SK-N-SH (cell line): ENCODE measurements around the gene RNASEH1. TPM values are rescaled to one million over a fixed set of nuclear protein-coding genes. Genes with fewer than 3 reads are reported as not detected.

Experiments
- CTCF ChIA-PET: fragments of 300-600, 350-600 bp; formaldehyde crosslinking; extraction: SDS; loops from one replicate; lab custom pipeline; 2021; lab: Yijun Ruan, JAX
- POLR2A ChIA-PET: fragments of 350-600 bp; sonication (Branson Sonifier 250); formaldehyde crosslinking; extraction: SDS; loops from one replicate; lab custom pipeline; 2020; ENCODE audit warnings: antibody characterized with exemption, inconsistent platforms; lab: Yijun Ruan, JAX
- DNase-seq: peaks from one replicate; pipeline ENCODE4 v3.0.0; 2012
- H2AFZ ChIP-seq: fragments of 200-600 bp; sonication (generic); 2 replicates; pipeline ENCODE4 v1.8.1; 2016; ENCODE audit warnings: antibody characterized with exemption, mild to moderate bottlenecking, low read depth
- H3F3A ChIP-seq: fragments of 200-600 bp; sonication (generic); replicated peaks from 2 replicates; pipeline ENCODE3; 2016; ENCODE audit warnings: antibody characterized with exemption, mild to moderate bottlenecking; ENCODE audit not compliant: insufficient read depth
- H3K27ac ChIP-seq, 2 experiments: fragments of 200-500 bp in 1 of 2; fragments of 200-600 bp in 1 of 2; sonication (Bioruptor generic) in 1 of 2; sonication (generic), shearing (Covaris generic) in 1 of 2; 2 replicates each; pipeline versions ENCODE4 v1.5.1 to v1.6.1; 2014 to 2016; ENCODE audit warnings: low read depth in 2 of 2, inconsistent platforms in 1 of 2, low read length in 1 of 2, mild to moderate bottlenecking in 1 of 2, mixed read lengths in 1 of 2
- H3K27me3 ChIP-seq: fragments of 200-600 bp; sonication (generic), shearing (Covaris generic); 2 replicates; pipeline ENCODE4 v1.6.1; 2016; ENCODE audit warnings: mixed run types; ENCODE audit not compliant: insufficient read depth
- H3K36me3 ChIP-seq, 2 experiments: fragments of 200-500 bp in 1 of 2; fragments of 200-600 bp in 1 of 2; sonication (Bioruptor generic) in 1 of 2; sonication (generic) in 1 of 2; replicated peaks in 1 of 2; 2 replicates each; pipeline versions ENCODE3 to v1.5.1; 2014 to 2016; ENCODE audit warnings: low read length in 1 of 2, mild to moderate bottlenecking in 1 of 2; ENCODE audit not compliant: insufficient read depth in 2 of 2, control insufficient read depth in 1 of 2
- H3K4me1 ChIP-seq, 2 experiments: fragments of 200-500 bp in 1 of 2; fragments of 200-600 bp in 1 of 2; sonication (Bioruptor generic) in 1 of 2; sonication (generic), shearing (Covaris generic) in 1 of 2; 2 replicates each; pipeline versions ENCODE4 v1.5.1 to v1.6.1; 2014 to 2016; ENCODE audit warnings: low read depth in 1 of 2, low read length in 1 of 2, mixed run types in 1 of 2; ENCODE audit not compliant: insufficient read depth in 2 of 2, control insufficient read depth in 1 of 2
- H3K4me2 ChIP-seq: fragments of 200-600 bp; sonication (generic), shearing (Covaris generic); 2 replicates; pipeline ENCODE4 v1.6.1; 2017; ENCODE audit warnings: mixed run types
- H3K4me3 ChIP-seq, 2 experiments: fragments of 200-500 bp in 1 of 2; fragments of 200-600 bp in 1 of 2; sonication (Bioruptor generic) in 1 of 2; sonication (generic), shearing (Covaris generic) in 1 of 2; 2 replicates each; pipeline versions ENCODE4 v1.5.1 to v1.8.1; 2014 to 2016; ENCODE audit warnings: low read depth in 2 of 2, inconsistent platforms in 1 of 2, low read length in 1 of 2, mild to moderate bottlenecking in 1 of 2, mixed read lengths in 1 of 2, moderate library complexity in 1 of 2
- H3K79me2 ChIP-seq: fragments of 200-600 bp; sonication (generic); 2 replicates; pipeline ENCODE4 v1.8.1; 2017; ENCODE audit warnings: mild to moderate bottlenecking; ENCODE audit not compliant: insufficient read depth
- H3K9ac ChIP-seq: fragments of 200-600 bp; sonication (generic); 2 replicates; pipeline ENCODE4 v1.6.1; 2017; ENCODE audit warnings: mixed run types
- H3K9me2 ChIP-seq: fragments of 200-600 bp; sonication (generic); 2 replicates; pipeline ENCODE4 v1.6.1; 2017; ENCODE audit warnings: mixed run types
- H3K9me3 ChIP-seq: fragments of 200-600 bp; sonication (generic); 2 replicates; pipeline ENCODE4 v1.6.1; 2017; ENCODE audit warnings: mixed run types, mild to moderate bottlenecking, moderate library complexity
- H4K20me1 ChIP-seq: fragments of 200-600 bp; sonication (generic); 2 replicates; pipeline ENCODE4 v1.6.1; 2017; ENCODE audit warnings: mild to moderate bottlenecking, mixed run types; ENCODE audit not compliant: insufficient read depth
- CHD2 ChIP-seq: fragments of 150-350 bp; IDR thresholded peaks from 2 replicates; pipeline ENCODE4 v1.6.1; 2018; ENCODE audit warnings: low read length; ENCODE audit not compliant: partially characterized antibody
- ELF1 ChIP-seq: IDR thresholded peaks from 2 replicates; pipeline ENCODE4 v1.4.0; 2012
- FOSL2 ChIP-seq: IDR thresholded peaks from 2 replicates; pipeline ENCODE4 v1.4.0; 2012; ENCODE audit warnings: low read depth, mild to moderate bottlenecking, moderate library complexity, borderline replicate concordance
- JUND ChIP-seq: IDR thresholded peaks from 2 replicates; pipeline ENCODE4 v1.4.0; 2012
- MAX ChIP-seq: IDR thresholded peaks from 2 replicates; pipeline ENCODE4 v1.4.0; 2012; ENCODE audit warnings: low read depth
- NFIC ChIP-seq: IDR thresholded peaks from 2 replicates; pipeline ENCODE4 v1.4.0; 2012; ENCODE audit warnings: borderline replicate concordance
- NRF1 ChIP-seq: IDR thresholded peaks from 2 replicates; pipeline ENCODE4 v1.6.1; 2012; ENCODE audit warnings: low read depth, mild to moderate bottlenecking, low read length
- RXRA ChIP-seq: IDR thresholded peaks from 2 replicates; pipeline ENCODE4 v1.4.0; 2012; ENCODE audit warnings: low read depth, mild to moderate bottlenecking, borderline replicate concordance
- TAF1 ChIP-seq: IDR thresholded peaks from 2 replicates; pipeline ENCODE4 v1.6.1; 2012; ENCODE audit warnings: low read depth, mild to moderate bottlenecking, low read length, moderate library complexity, borderline replicate concordance
- WGBS: methylation state at CpG from one replicate; pipeline ENCODE4 v1.1.6; 2017; ENCODE audit warnings: low lambda C conversion rate; 5-methylcytosine and 5-hydroxymethylcytosine counted together
- polyA plus RNA-seq, 3 experiments: library from polyadenylated mRNA; depleted of rRNA; stranded (reverse); fragments of >200 nt; gene quantifications; 2 replicates each; pipeline ENCODE4 v1.2.3, GENCODE V29; 2012
- TF ChIP-seq, protein P1 (sequence below): fragments of 200-600 bp; sonication (generic); IDR thresholded peaks from 2 replicates; pipeline ENCODE4 v1.6.1; 2017; ENCODE audit warnings: antibody characterized with exemption, mild to moderate bottlenecking, moderate library complexity
- TF ChIP-seq, protein P2 (sequence below): IDR thresholded peaks from 2 replicates; pipeline ENCODE4 v1.4.0; 2012; ENCODE audit warnings: low read depth, borderline replicate concordance

The RNASEH1 gene
- polyA plus RNA-seq, 1 of the 3 experiments (the other 2 are of a cell fraction) = 34.4 TPM

DNA sequence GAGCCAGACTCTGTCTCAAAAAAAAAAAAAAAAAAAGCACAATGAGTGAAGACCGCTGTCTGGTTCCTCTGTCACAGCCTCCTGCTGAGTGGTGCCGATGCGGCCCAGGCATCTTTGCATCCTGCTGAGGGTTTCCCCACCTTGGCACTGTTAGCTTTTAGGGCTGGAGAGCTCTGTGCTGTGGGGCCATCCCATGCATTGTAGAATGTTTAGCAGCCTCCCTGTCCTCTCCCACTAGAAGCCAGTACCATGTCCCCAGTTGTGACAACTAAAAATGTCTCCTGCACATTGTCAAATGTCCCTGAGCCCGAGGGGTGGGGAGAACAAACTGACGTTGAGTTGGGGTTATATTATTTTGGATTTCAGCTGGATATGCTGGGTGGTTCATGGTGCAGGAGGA, 28.9 kb upstream of the RNASEH1 start:
- H3K4me1 ChIP-seq = peaks cover 13 to 46% of the 10 kb centered on the region in 2 experiments
- no peak for TF ChIP-seq RXRA
- 0 out of 2 replicates have a peak, but pooled peaks cover 5% of the 10 kb centered on the region for H4K20me1 ChIP-seq
- H3F3A ChIP-seq = peaks cover 33% of the 10 kb centered on the region
- H2AFZ ChIP-seq = no peak overlapping the region
- H3K9ac ChIP-seq = no peak overlapping the region
- H3K4me3 ChIP-seq = no peak overlapping the region
- peaks cover 25% of the 10 kb centered on the region for H3K79me2 ChIP-seq
- no peaks in the 10 kb centered on the region for H3K9me2 ChIP-seq
- H3K4me2 ChIP-seq = no peak overlapping the region
- 75% methylated on average over 5 of the region's 5 CpGs for WGBS
- H3K27ac ChIP-seq = no peak overlapping the region
- POLR2A ChIA-PET = interaction anchor here (1.6 kb wide), 1 partner anchor 22 kb away, joined by 5 read pairs; no protein-coding TSS in a partner anchor
- H3K9me3 ChIP-seq = no peaks in the 10 kb centered on the region
- CTCF ChIA-PET = interaction anchor here (0.7 to 1.6 kb wide), 3 partner anchors 11 to 64 kb away, joined by 3 to 5 read pairs (median 4); no protein-coding TSS in a partner anchor
- H3K36me3 ChIP-seq = peaks cover 28 to 34% of the 10 kb centered on the region in 2 experiments
- no peak for DNase-seq
- no peaks in the 10 kb centered on the region for H3K27me3 ChIP-seq

- Histone ChIP-seq H3K4me1 (peaks cover 13 to 54% of the 10 kb centered on the region in 2 experiments), H3F3A (peaks cover 41% of the 10 kb centered on the region), H2AFZ (no peak overlapping the region), H3K36me3 (peaks cover 36 to 42% of the 10 kb centered on the region in 2 experiments), H3K9me2 (no peaks in the 10 kb centered on the region), H3K27me3 (no peaks in the 10 kb centered on the region), H4K20me1 (peaks cover 13% of the 10 kb centered on the region), H3K9ac (no peak overlapping the region), H3K79me2 (peaks cover 33% of the 10 kb centered on the region), H3K9me3 (no peaks in the 10 kb centered on the region), H3K4me3 (no peak overlapping the region), H3K27ac (peak overlapping the region; percentile 71 to 97)
- no peak for DNase-seq
- WGBS = 81% methylated on average over 14 of the region's 16 CpGs
- ChIA-PET POLR2A (interaction anchor here (0.7 to 4.3 kb wide), 4 partner anchors 8 to 1993 kb away, joined by 3 to 52 read pairs (median 4); partner anchors contain the start of gene COLEC11), CTCF (interaction anchor here (0.9 to 5.0 kb wide), 3 partner anchors 8 to 65 kb away, joined by 3 to 43 read pairs (median 38); partner anchors contain the start of gene COLEC11)
- TF ChIP-seq RXRA (no peak), TAF1 (no peak), NRF1 (no peak), MAX (no peak), CHD2 (no peak), FOSL2 (no peak), JUND (no peak), ELF1 (no peak), NFIC (no peak)
- TF ChIP-seq, protein P1, sequence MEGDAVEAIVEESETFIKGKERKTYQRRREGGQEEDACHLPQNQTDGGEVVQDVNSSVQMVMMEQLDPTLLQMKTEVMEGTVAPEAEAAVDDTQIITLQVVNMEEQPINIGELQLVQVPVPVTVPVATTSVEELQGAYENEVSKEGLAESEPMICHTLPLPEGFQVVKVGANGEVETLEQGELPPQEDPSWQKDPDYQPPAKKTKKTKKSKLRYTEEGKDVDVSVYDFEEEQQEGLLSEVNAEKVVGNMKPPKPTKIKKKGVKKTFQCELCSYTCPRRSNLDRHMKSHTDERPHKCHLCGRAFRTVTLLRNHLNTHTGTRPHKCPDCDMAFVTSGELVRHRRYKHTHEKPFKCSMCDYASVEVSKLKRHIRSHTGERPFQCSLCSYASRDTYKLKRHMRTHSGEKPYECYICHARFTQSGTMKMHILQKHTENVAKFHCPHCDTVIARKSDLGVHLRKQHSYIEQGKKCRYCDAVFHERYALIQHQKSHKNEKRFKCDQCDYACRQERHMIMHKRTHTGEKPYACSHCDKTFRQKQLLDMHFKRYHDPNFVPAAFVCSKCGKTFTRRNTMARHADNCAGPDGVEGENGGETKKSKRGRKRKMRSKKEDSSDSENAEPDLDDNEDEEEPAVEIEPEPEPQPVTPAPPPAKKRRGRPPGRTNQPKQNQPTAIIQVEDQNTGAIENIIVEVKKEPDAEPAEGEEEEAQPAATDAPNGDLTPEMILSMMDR = no peak
- TF ChIP-seq, protein P2, sequence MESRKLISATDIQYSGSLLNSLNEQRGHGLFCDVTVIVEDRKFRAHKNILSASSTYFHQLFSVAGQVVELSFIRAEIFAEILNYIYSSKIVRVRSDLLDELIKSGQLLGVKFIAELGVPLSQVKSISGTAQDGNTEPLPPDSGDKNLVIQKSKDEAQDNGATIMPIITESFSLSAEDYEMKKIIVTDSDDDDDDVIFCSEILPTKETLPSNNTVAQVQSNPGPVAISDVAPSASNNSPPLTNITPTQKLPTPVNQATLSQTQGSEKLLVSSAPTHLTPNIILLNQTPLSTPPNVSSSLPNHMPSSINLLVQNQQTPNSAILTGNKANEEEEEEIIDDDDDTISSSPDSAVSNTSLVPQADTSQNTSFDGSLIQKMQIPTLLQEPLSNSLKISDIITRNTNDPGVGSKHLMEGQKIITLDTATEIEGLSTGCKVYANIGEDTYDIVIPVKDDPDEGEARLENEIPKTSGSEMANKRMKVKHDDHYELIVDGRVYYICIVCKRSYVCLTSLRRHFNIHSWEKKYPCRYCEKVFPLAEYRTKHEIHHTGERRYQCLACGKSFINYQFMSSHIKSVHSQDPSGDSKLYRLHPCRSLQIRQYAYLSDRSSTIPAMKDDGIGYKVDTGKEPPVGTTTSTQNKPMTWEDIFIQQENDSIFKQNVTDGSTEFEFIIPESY = no peak
- TF ChIP-seq, all 33 proteins: peak for 0
- no peak overlapping the region for H3K4me2 ChIP-seq
These were observed 28.1 kb upstream of the RNASEH1 start for GRCh38 chr2:3586220-3586619.
